AG09309 (cell line): ENCODE results near the gene ZNF772.

Experiments used
- DNase-seq: peaks from one replicate; pipeline ENCODE4 v3.0.0-alpha.2; 2010; ENCODE audit warnings: low read depth
- H3K4me3 ChIP-seq: 2 replicates; pipeline ENCODE4 v1.5.1; 2011; ENCODE audit warnings: mild to moderate bottlenecking, low read depth, low read length, moderate library complexity; ENCODE audit not compliant: control insufficient read depth
- CTCF ChIP-seq: IDR thresholded peaks from 2 replicates; pipeline ENCODE4 v1.5.1; 2011; ENCODE audit warnings: mild to moderate bottlenecking, low read depth, low read length, inconsistent platforms; ENCODE audit not compliant: insufficient read depth, control insufficient read depth; ENCODE audit errors: missing control alignments

ZNF772 gene

GRCh38 chr19:57473646-57474045, 3.7 kb downstream of the ZNF772 start:
- TF ChIP-seq CTCF, result no peak
- H3K4me3 ChIP-seq, result no peak overlapping the region
- DNase-seq, result no peak

GRCh38 chr19:57466489-57466888, 10.9 kb downstream of the ZNF772 start:
- no peak for DNase-seq
- TF ChIP-seq CTCF, result no peak
- no peak overlapping the region for H3K4me3 ChIP-seq

GRCh38 chr19:57465680-57466381, 11.5 kb downstream of the ZNF772 start:
- H3K4me3 ChIP-seq, result no peak overlapping the region
- TF ChIP-seq CTCF, result peak; percentile 71
- no peak for DNase-seq

GRCh38 chr19:57452307-57452706, 25.1 kb downstream of the ZNF772 start:
- no peak for DNase-seq
- no peak for TF ChIP-seq CTCF

GRCh38 chr19:57443121-57443696, 34.2 kb downstream of the ZNF772 start:
- H3K4me3 ChIP-seq, result no peak overlapping the region
- TF ChIP-seq CTCF, result no peak
- no peak for DNase-seq

More at GRCh38 chr19:57452307-57452706, 25.1 kb downstream of the ZNF772 start:
- H3K4me3 ChIP-seq, result no peak overlapping the region

- no peak for DNase-seq
- H3K4me3 ChIP-seq, result no peak overlapping the region
- no peak for TF ChIP-seq CTCF
Observed at GRCh38 chr19:57441979-57442752, 35.2 kb downstream of the ZNF772 start.
